ENCODE results near the gene SOBP. TPM values are rescaled to one million over a fixed set of nuclear protein-coding genes. Genes with fewer than 3 reads are reported as not detected.
A peak's percentile ranks its signal among the peaks of the same experiment; 100 is the strongest.

Gene SOBP
- polyA plus RNA-seq, 2 of the 4 experiments (the other 2 are of a cell fraction) = 0.18 to 0.53 TPM

DNA sequence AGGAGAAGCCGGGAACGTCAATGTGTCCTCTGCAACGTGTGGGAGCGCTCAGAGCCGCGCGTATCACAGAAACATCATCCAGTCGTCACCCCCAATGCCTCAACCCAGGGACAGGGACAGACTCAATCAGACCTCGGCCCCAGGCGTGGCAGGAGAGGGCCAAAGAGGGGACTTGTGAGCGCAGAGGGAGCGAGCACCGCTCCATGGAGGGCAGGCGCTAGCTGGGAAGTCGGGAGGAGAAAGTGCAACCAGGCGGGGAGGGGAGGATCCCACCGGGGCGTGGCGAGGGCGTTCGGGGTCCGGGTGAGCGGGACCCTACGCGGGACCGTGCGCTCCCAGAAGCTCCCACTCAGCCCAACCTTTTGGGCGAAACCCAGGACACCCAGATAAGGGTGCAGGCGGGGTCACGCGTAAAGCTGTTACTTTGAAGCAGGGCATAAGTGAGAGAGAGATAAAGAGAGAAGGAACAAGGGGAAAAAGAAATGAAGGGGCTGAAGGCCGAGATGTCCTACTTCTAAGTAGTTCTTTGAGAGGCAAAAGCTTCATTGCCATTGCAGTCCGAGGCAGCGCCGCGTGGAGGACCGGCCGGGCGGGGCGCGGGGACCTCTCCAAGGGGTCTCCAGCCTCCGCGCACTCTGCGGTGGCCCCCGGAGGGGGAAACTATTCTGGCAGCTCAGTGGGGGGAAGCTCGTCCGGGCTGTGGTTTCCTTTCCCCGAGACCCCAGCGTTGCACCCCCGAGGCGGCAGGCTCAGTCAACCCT, 862 bp upstream of the SOBP start:
- peak; percentile 32 to 49 for DNase-seq (ENCODE audit: low read depth in 1 of 2, low spot score in 1 of 2)
- no peaks in the 10 kb centered on the region for H3K4me1 ChIP-seq
- peak overlapping the region; percentile 85 for H3K4me3 ChIP-seq
- H3K9me3 ChIP-seq = no peaks in the 10 kb centered on the region
- no peak for FAIRE-seq
- CTCF ChIA-PET = interaction anchor here (0.6 to 1.4 kb wide), 7 partner anchors 15 to 375 kb away, joined by 3 to 10 read pairs (median 3); partner anchors contain the start of gene PDSS2
- WGBS (ENCODE audit: missing lambda C conversion rate) = under 1% methylated on average over 29 of the region's 51 CpGs
- peak overlapping the region; percentile 99 for H3K4me2 ChIP-seq
- H3K27ac ChIP-seq = peak overlapping the region; percentile 51 to 92; a peak in 5 of 6 replicates
- TF ChIP-seq NFE2L2 (conservative IDR thresholded peaks at IDR 0.05; ENCODE audit: low read length) (no peak), FOXS1 (CRISPR knock-in tag; IDR thresholded peaks at IDR 0.05) (no peak), RFX5 (IDR thresholded peaks at IDR 0.05) (no peak), CHD4 (IDR thresholded peaks at IDR 0.05; ENCODE audit: borderline replicate concordance) (no peak), CEBPB (IDR thresholded peaks at IDR 0.05) (no peak), CBX2 (IDR thresholded peaks at IDR 0.05; ENCODE audit: borderline replicate concordance, low read depth) (no peak), ZSCAN20 (CRISPR knock-in tag; IDR thresholded peaks at IDR 0.05) (no peak), KDM1A (IDR thresholded peaks at IDR 0.05; ENCODE audit: low read depth) (no peak), MYC (IDR thresholded peaks at IDR 0.05; ENCODE audit: borderline replicate concordance, low read length) (no peak), JUN (IDR thresholded peaks at IDR 0.05) (no peak; a peak in 1 of 5 replicates), KDM5A (IDR thresholded peaks at IDR 0.05) (no peak), HOXA7 (CRISPR knock-in tag; IDR thresholded peaks at IDR 0.05) (no peak), RNF2 (IDR thresholded peaks at IDR 0.05; ENCODE audit: borderline replicate concordance, low read depth) (no peak), POLR2A (IDR thresholded peaks at IDR 0.05; ENCODE audit: low read length) (no peak), RARB (CRISPR knock-in tag; IDR thresholded peaks at IDR 0.05) (no peak), ZFP36 (IDR thresholded peaks at IDR 0.05; ENCODE audit: borderline replicate concordance, partially characterized antibody) (no peak), HOXB5 (CRISPR knock-in tag; IDR thresholded peaks at IDR 0.05) (no peak)
- TF ChIP-seq, protein P1, sequence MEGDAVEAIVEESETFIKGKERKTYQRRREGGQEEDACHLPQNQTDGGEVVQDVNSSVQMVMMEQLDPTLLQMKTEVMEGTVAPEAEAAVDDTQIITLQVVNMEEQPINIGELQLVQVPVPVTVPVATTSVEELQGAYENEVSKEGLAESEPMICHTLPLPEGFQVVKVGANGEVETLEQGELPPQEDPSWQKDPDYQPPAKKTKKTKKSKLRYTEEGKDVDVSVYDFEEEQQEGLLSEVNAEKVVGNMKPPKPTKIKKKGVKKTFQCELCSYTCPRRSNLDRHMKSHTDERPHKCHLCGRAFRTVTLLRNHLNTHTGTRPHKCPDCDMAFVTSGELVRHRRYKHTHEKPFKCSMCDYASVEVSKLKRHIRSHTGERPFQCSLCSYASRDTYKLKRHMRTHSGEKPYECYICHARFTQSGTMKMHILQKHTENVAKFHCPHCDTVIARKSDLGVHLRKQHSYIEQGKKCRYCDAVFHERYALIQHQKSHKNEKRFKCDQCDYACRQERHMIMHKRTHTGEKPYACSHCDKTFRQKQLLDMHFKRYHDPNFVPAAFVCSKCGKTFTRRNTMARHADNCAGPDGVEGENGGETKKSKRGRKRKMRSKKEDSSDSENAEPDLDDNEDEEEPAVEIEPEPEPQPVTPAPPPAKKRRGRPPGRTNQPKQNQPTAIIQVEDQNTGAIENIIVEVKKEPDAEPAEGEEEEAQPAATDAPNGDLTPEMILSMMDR (IDR thresholded peaks at IDR 0.05) = no peak
- TF ChIP-seq, protein P2, sequence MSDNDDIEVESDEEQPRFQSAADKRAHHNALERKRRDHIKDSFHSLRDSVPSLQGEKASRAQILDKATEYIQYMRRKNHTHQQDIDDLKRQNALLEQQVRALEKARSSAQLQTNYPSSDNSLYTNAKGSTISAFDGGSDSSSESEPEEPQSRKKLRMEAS (IDR thresholded peaks at IDR 0.05) = no peak
- TF ChIP-seq, protein P3, sequence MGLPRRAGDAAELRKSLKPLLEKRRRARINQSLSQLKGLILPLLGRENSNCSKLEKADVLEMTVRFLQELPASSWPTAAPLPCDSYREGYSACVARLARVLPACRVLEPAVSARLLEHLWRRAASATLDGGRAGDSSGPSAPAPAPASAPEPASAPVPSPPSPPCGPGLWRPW (IDR thresholded peaks at IDR 0.05) = no peak
- ATAC-seq = peak; percentile 65 to 80
- POLR2A ChIA-PET = interaction anchor here (1.9 kb wide), 1 partner anchor 30 kb away, joined by 10 read pairs; the partner anchor contains the start of gene PDSS2

DNA sequence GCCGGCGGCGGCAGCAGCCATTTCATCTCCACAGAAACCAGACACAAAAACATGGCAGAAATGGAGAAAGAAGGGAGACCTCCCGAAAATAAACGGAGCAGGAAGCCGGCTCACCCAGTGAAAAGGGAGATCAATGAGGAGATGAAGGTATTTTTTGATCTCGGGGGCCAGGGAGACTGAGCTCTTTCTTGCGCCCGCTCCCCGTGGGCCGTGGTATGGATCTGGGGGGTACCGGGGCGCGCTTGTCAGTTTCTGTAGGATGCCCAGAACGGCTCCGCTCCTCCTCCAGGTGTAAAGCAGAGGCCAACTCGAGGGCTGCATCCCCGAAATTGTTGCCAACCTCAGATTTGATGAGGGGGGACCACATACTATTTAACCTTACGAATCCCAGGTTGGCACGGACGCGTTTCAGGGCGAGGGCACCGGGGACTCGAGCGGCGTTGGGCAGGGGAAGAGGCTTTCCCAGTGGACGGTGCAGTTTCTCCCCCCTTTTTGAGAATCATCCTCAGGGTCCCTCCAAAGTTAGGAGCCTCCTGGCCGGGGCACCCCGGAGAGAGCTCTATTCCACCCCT, 735 bp downstream of the SOBP start:
- peak overlapping the region; percentile 51 to 92; a peak in 5 of 6 replicates for H3K27ac ChIP-seq
- peak in 1 of 2 experiments; percentile 25; a peak in 3 of 6 replicates for ATAC-seq
- CTCF ChIA-PET = interaction anchor here (1.1 to 1.8 kb wide), 3 partner anchors 15 to 63 kb away, joined by 3 to 4 read pairs (median 4); partner anchors contain the start of gene PDSS2

More for the DNA sequence above, 735 bp downstream of the SOBP start:
- peak overlapping the region; percentile 99 for H3K4me2 ChIP-seq
- POLR2A ChIA-PET = no interaction called here
- no peak for DNase-seq (ENCODE audit: low read depth in 1 of 2, low spot score in 1 of 2)
- peak overlapping the region; percentile 85 for H3K4me3 ChIP-seq
- peak; percentile 37; the same call in 1 of the 2 replicates for TF ChIP-seq PHF8 (IDR thresholded peaks at IDR 0.05; ENCODE audit: borderline replicate concordance, low read depth)
- no peak for TF ChIP-seq CHD4 (IDR thresholded peaks at IDR 0.05; ENCODE audit: borderline replicate concordance)
- WGBS (ENCODE audit: missing lambda C conversion rate) = 2% methylated on average over 16 of the region's 30 CpGs
- H3K9me3 ChIP-seq = no peaks in the 10 kb centered on the region
- FAIRE-seq = no peak
- H3K4me1 ChIP-seq = no peaks in the 10 kb centered on the region

All from A549 (cell line).